HCT116 (cell line): ENCODE data around the gene GLOD5. TPM values are rescaled to one million over a fixed set of nuclear protein-coding genes. Genes with fewer than 3 reads are reported as not detected.

Experiments used
- ATAC-seq: fragments of 200-7000 bp; cut with Tn5 transposase; 2 replicates; pipeline ENCODE4 v1.9.1; 2020; ENCODE audit warnings: mild to moderate bottlenecking, moderate library complexity
- BruUV-seq: library from RNA; stranded (reverse); fragments of 400-500 nt; replicated peaks from 2 replicates; lab custom pipeline; 2021; lab: Mats Ljungman, UMichigan
- CTCF ChIA-PET: fragments of 300-600 bp; sonication (Branson Sonifier 250); formaldehyde crosslinking; loops from one replicate; lab custom pipeline; 2021; ENCODE audit warnings: antibody characterized with exemption; lab: Charles Lee
- POLR2A ChIA-PET: fragments of 300-600, 350-600 bp; sonication (Branson Sonifier 250); formaldehyde crosslinking; loops from one replicate; lab custom pipeline; 2021; ENCODE audit warnings: antibody characterized with exemption; lab: Charles Lee
- RAD21 ChIA-PET, 2 experiments: fragments of 300-600 bp; sonication (Branson Sonifier 250); formaldehyde crosslinking; loops; one replicate each; lab custom pipeline; 2023; ENCODE audit warnings: low total read pairs in 2 of 2; ENCODE audit not compliant: uncharacterized antibody in 2 of 2, unreplicated experiment in 2 of 2, low non-redundant PET in 1 of 2; lab: Charles Lee
- DNase-seq: peaks from one replicate; pipeline ENCODE4 v3.0.0-alpha.2; 2010; ENCODE audit warnings: low read depth, low spot score
- H2AFZ ChIP-seq: fragments of 200-600 bp; shearing (Covaris generic), sonication (generic); 2 replicates; pipeline ENCODE4 v1.6.1; 2017; ENCODE audit warnings: low read depth, mixed run types, mixed read lengths, antibody characterized with exemption, low read length; ENCODE audit not compliant: poor library complexity, severe bottlenecking
- H3K27ac ChIP-seq: 2 replicates; pipeline ENCODE4 v1.5.1; 2012; ENCODE audit warnings: low read depth, low read length
- H3K27me3 ChIP-seq: fragments of 200-600 bp; sonication (generic); 2 replicates; pipeline ENCODE4 v1.6.1; 2016; ENCODE audit warnings: mixed run types, low read length, mixed read lengths; ENCODE audit not compliant: insufficient read depth
- H3K36me3 ChIP-seq, 2 experiments: fragments of 200-500 bp in 1 of 2; fragments of 200-600 bp in 1 of 2; sonication (Bioruptor generic) in 1 of 2; sonication (generic) in 1 of 2; 2 replicates each; pipeline versions ENCODE4 v1.5.1 to v1.6.1; 2014 to 2016; ENCODE audit warnings: low read length in 2 of 2, inconsistent platforms in 1 of 2, mixed read lengths in 1 of 2, mixed run types in 1 of 2; ENCODE audit not compliant: insufficient read depth in 2 of 2, control insufficient read depth in 1 of 2
- H3K4me1 ChIP-seq, 2 experiments: fragments of 200-600 bp in 1 of 2; sonication (generic) in 1 of 2; 2 replicates each; pipeline versions ENCODE4 v1.5.1 to v1.6.1; 2012 to 2017; ENCODE audit warnings: low read length in 2 of 2, inconsistent platforms in 1 of 2, mild to moderate bottlenecking in 1 of 2, mixed read lengths in 1 of 2, mixed run types in 1 of 2, moderate library complexity in 1 of 2; ENCODE audit not compliant: insufficient read depth in 2 of 2, control insufficient read depth in 1 of 2
- H3K4me2 ChIP-seq: fragments of 200-600 bp; sonication (generic); 2 replicates; pipeline ENCODE4 v1.6.1; 2017; ENCODE audit warnings: mixed run types, low read length, mixed read lengths
- H3K4me3 ChIP-seq, 2 experiments: fragments of 200-600 bp in 1 of 2; sonication (generic) in 1 of 2; replicated peaks in 1 of 2; 2 replicates each; pipeline ENCODE4 v1.5.1; 2011 to 2016; ENCODE audit warnings: low read length in 2 of 2, control low read depth in 1 of 2, low read depth in 1 of 2, mild to moderate bottlenecking in 1 of 2, mixed read lengths in 1 of 2, mixed run types in 1 of 2
- H3K79me2 ChIP-seq: fragments of 200-600 bp; sonication (generic); 2 replicates; pipeline ENCODE4 v1.6.1; 2017; ENCODE audit warnings: mild to moderate bottlenecking, mixed run types, low read length, moderate library complexity, mixed read lengths; ENCODE audit not compliant: insufficient read depth
- H3K9ac ChIP-seq: fragments of 200-600 bp; sonication (generic); 2 replicates; pipeline ENCODE4 v1.6.1; 2016; ENCODE audit warnings: low read length, mixed read lengths
- H3K9me2 ChIP-seq: fragments of 200-600 bp; sonication (generic), shearing (Covaris generic); 2 replicates; pipeline ENCODE4 v1.6.1; 2017; ENCODE audit warnings: mixed run types, mild to moderate bottlenecking, moderate library complexity; ENCODE audit not compliant: insufficient read depth
- H3K9me3 ChIP-seq, 2 experiments: fragments of 200-500 bp in 1 of 2; fragments of 200-600 bp in 1 of 2; sonication (Bioruptor generic) in 1 of 2; sonication (generic) in 1 of 2; 2 replicates each; pipeline ENCODE4 v1.6.1; 2014 to 2017; ENCODE audit warnings: low read length in 2 of 2, mixed read lengths in 2 of 2, inconsistent platforms in 1 of 2, low read depth in 1 of 2, mild to moderate bottlenecking in 1 of 2, mixed run types in 1 of 2, moderate library complexity in 1 of 2; ENCODE audit not compliant: control insufficient read depth in 1 of 2, insufficient read depth in 1 of 2
- H4K20me1 ChIP-seq: fragments of 200-600 bp; sonication (generic), shearing (Covaris generic); 2 replicates; pipeline ENCODE4 v1.6.1; 2017; ENCODE audit warnings: mixed run types, mild to moderate bottlenecking, moderate library complexity; ENCODE audit not compliant: insufficient read depth
- CBX3 ChIP-seq: IDR thresholded peaks from 2 replicates; pipeline ENCODE4 v1.6.1; 2012; ENCODE audit warnings: low read depth
- CEBPB ChIP-seq: IDR thresholded peaks from 2 replicates; pipeline ENCODE4 v1.6.1; 2012; ENCODE audit warnings: low read depth
- EGR1 ChIP-seq: IDR thresholded peaks from 2 replicates; pipeline ENCODE4 v1.6.1; 2012; ENCODE audit warnings: low read depth
- ELF1 ChIP-seq: IDR thresholded peaks from 2 replicates; pipeline ENCODE4 v1.6.1; 2012; ENCODE audit warnings: low read depth, borderline replicate concordance
- EZH2 ChIP-seq: fragments of 200-600 bp; sonication (generic); IDR thresholded peaks from 2 replicates; pipeline ENCODE4 v1.6.1; 2017; ENCODE audit warnings: antibody characterized with exemption, mixed run types
- FOSL1 ChIP-seq: IDR thresholded peaks from 2 replicates; pipeline ENCODE4 v1.6.1; 2012; ENCODE audit warnings: low read depth
- POLR2A ChIP-seq: IDR thresholded peaks from 2 replicates; pipeline ENCODE4 v1.7.0; 2011; ENCODE audit warnings: borderline replicate concordance; ENCODE audit not compliant: insufficient read depth, insufficient read length; ENCODE audit errors: extremely low read depth
- POLR2AphosphoS5 ChIP-seq: IDR thresholded peaks from 2 replicates; pipeline ENCODE4 v1.6.1; 2011; ENCODE audit warnings: mild to moderate bottlenecking, low read depth, low read length, moderate library complexity
- RAD21 ChIP-seq: IDR thresholded peaks from 2 replicates; pipeline ENCODE4 v1.6.1; 2012; ENCODE audit warnings: low read depth, mild to moderate bottlenecking
- SIN3A ChIP-seq: IDR thresholded peaks from 2 replicates; pipeline ENCODE4 v1.6.1; 2012; ENCODE audit warnings: low read depth
- SP1 ChIP-seq: IDR thresholded peaks from 2 replicates; pipeline ENCODE4 v1.6.1; 2012; ENCODE audit warnings: low read depth
- SRF ChIP-seq: IDR thresholded peaks from 2 replicates; pipeline ENCODE4 v1.6.1; 2012; ENCODE audit warnings: low read depth
- TCF7L2 ChIP-seq: IDR thresholded peaks from 2 replicates; pipeline ENCODE4 v1.7.0; 2011; ENCODE audit warnings: borderline replicate concordance, inconsistent platforms; ENCODE audit not compliant: insufficient read depth, insufficient read length; ENCODE audit errors: extremely low read depth
- YY1 ChIP-seq: IDR thresholded peaks from 2 replicates; pipeline ENCODE4 v1.6.1; 2011; ENCODE audit warnings: low read length, low read depth, moderate library complexity, mild to moderate bottlenecking; ENCODE audit not compliant: insufficient replicate concordance; ENCODE audit errors: extremely low read depth
- ZFX ChIP-seq: fragments of 450-650 bp; IDR thresholded peaks from 2 replicates; pipeline ENCODE4 v1.6.1; 2017
- ZNF274 ChIP-seq: fragments of 200-500 bp; sonication (Bioruptor generic); IDR thresholded peaks from 2 replicates; pipeline ENCODE4 v1.6.1; 2014; ENCODE audit warnings: mild to moderate bottlenecking, low read depth, low read length, inconsistent platforms
- intact Hi-C: fragments of 100-400 bp; cut with micrococcal nuclease; formaldehyde crosslinking; loops from 2 replicates; pipeline ENCODE4 v1.10.0; 2022
- total RNA-seq: library from RNA; stranded (reverse); gene quantifications from one replicate; pipeline ENCODE4 v1.2.1, GENCODE V29; 2021; ENCODE audit not compliant: unreplicated experiment
- TF ChIP-seq, protein P1 (sequence below): IDR thresholded peaks from 2 replicates; pipeline ENCODE4 v1.6.1; 2012
- TF ChIP-seq, protein P2 (sequence below), 3 experiments: fragments of 200-600 bp in 1 of 3; sonication (generic) in 1 of 3; IDR thresholded peaks in 2 of 3; conservative IDR thresholded peaks in 1 of 3; 2 replicates each; pipeline ENCODE4 v1.5.1; 2012 to 2017; ENCODE audit warnings: low read depth in 2 of 3, low read length in 2 of 3, antibody characterized with exemption in 1 of 3, borderline replicate concordance in 1 of 3, control low read depth in 1 of 3, mild to moderate bottlenecking in 1 of 3, mixed read lengths in 1 of 3, mixed run types in 1 of 3, moderate library complexity in 1 of 3; ENCODE audit not compliant: insufficient read depth in 1 of 3
- TF ChIP-seq, protein P3 (sequence below): IDR thresholded peaks from 2 replicates; pipeline ENCODE4 v1.6.1; 2012; ENCODE audit warnings: low read depth
- TF ChIP-seq, protein P4 (sequence below): IDR thresholded peaks from 2 replicates; pipeline ENCODE4 v1.6.1; 2012

The GLOD5 gene
- total RNA-seq, 1 experiment from 2014 or later: not detected

DNA sequence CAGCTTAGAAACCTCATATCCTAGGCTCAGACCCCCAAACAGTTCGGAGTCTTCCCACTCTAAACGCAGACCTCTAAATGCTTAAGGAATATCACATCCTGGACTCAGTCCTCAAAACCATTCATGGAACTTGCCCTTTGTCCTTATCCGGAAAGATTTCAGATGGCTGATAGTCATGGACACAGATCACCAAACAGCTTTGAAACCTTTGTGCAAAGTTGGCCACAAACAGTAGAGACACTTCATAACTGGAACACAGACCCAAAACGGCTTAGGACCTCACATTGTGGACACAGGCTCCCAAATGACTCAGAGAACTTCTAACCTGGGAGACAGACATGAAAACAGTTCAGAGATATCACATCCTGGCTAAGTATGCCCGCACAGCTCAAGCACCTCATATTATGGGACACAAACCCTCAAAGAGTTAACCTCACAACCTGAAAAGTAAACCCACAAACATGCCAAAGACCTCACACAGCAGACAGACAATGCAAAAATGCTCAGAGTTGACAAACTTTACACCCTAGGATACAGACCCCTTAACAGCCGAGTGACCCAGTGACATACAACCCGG lies 49.5 kb upstream of the GLOD5 start:
- no peak for DNase-seq
- POLR2A ChIA-PET: no interaction called here
- Histone ChIP-seq H3K27ac (no peak overlapping the region), H3K9me3 (no peaks in the 10 kb centered on the region), H2AFZ (no peak overlapping the region), H3K9me2 (no peaks in the 10 kb centered on the region), H3K27me3 (no peaks in the 10 kb centered on the region), H3K36me3 (0 out of 4 replicates have a peak, but pooled peaks cover 0 to 3% of the 10 kb centered on the region in 2 experiments), H3K9ac (no peak overlapping the region), H3K4me1 (no peaks in the 10 kb centered on the region), H3K4me2 (no peak overlapping the region)
- intact Hi-C loops: no loop called here
- no peak for ATAC-seq
- no TSS peak for BruUV-seq
- TF ChIP-seq, protein P1, sequence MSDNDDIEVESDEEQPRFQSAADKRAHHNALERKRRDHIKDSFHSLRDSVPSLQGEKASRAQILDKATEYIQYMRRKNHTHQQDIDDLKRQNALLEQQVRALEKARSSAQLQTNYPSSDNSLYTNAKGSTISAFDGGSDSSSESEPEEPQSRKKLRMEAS: no peak
- TF ChIP-seq CBX3: no peak
- no peak for TF ChIP-seq EGR1
- no peak for TF ChIP-seq ZFX
- TF ChIP-seq, protein P2, sequence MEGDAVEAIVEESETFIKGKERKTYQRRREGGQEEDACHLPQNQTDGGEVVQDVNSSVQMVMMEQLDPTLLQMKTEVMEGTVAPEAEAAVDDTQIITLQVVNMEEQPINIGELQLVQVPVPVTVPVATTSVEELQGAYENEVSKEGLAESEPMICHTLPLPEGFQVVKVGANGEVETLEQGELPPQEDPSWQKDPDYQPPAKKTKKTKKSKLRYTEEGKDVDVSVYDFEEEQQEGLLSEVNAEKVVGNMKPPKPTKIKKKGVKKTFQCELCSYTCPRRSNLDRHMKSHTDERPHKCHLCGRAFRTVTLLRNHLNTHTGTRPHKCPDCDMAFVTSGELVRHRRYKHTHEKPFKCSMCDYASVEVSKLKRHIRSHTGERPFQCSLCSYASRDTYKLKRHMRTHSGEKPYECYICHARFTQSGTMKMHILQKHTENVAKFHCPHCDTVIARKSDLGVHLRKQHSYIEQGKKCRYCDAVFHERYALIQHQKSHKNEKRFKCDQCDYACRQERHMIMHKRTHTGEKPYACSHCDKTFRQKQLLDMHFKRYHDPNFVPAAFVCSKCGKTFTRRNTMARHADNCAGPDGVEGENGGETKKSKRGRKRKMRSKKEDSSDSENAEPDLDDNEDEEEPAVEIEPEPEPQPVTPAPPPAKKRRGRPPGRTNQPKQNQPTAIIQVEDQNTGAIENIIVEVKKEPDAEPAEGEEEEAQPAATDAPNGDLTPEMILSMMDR (IDR thresholded peaks at IDR 0.05 in 2 of 3, conservative IDR thresholded peaks at IDR 0.05 in 1 of 3; ENCODE audit: borderline replicate concordance in 1 of 3, insufficient read depth in 1 of 3, low read depth in 2 of 3, low read length in 2 of 3): no peak
- TF ChIP-seq ELF1: no peak
- no peak for TF ChIP-seq EZH2
- no peak for TF ChIP-seq ZNF274
- TF ChIP-seq CEBPB: no peak
- TF ChIP-seq, protein P3, sequence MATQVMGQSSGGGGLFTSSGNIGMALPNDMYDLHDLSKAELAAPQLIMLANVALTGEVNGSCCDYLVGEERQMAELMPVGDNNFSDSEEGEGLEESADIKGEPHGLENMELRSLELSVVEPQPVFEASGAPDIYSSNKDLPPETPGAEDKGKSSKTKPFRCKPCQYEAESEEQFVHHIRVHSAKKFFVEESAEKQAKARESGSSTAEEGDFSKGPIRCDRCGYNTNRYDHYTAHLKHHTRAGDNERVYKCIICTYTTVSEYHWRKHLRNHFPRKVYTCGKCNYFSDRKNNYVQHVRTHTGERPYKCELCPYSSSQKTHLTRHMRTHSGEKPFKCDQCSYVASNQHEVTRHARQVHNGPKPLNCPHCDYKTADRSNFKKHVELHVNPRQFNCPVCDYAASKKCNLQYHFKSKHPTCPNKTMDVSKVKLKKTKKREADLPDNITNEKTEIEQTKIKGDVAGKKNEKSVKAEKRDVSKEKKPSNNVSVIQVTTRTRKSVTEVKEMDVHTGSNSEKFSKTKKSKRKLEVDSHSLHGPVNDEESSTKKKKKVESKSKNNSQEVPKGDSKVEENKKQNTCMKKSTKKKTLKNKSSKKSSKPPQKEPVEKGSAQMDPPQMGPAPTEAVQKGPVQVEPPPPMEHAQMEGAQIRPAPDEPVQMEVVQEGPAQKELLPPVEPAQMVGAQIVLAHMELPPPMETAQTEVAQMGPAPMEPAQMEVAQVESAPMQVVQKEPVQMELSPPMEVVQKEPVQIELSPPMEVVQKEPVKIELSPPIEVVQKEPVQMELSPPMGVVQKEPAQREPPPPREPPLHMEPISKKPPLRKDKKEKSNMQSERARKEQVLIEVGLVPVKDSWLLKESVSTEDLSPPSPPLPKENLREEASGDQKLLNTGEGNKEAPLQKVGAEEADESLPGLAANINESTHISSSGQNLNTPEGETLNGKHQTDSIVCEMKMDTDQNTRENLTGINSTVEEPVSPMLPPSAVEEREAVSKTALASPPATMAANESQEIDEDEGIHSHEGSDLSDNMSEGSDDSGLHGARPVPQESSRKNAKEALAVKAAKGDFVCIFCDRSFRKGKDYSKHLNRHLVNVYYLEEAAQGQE: no peak
- no peak for TF ChIP-seq SP1
- TF ChIP-seq, protein P4, sequence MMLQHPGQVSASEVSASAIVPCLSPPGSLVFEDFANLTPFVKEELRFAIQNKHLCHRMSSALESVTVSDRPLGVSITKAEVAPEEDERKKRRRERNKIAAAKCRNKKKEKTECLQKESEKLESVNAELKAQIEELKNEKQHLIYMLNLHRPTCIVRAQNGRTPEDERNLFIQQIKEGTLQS: no peak
- TF ChIP-seq RAD21: no peak
- TF ChIP-seq POLR2AphosphoS5: no peak
- TF ChIP-seq POLR2A: no peak
- no peak for TF ChIP-seq YY1
- TF ChIP-seq SIN3A: no peak
- TF ChIP-seq SRF: no peak
- TF ChIP-seq FOSL1: no peak
- TF ChIP-seq TCF7L2: no peak
- TF ChIP-seq, all 23 proteins: peak for 0
- no peaks in the 10 kb centered on the region for H4K20me1 ChIP-seq
- RAD21 ChIA-PET: no interaction called here
- H3K79me2 ChIP-seq: no peaks in the 10 kb centered on the region
- CTCF ChIA-PET: no interaction called here
- no peak overlapping the region for H3K4me3 ChIP-seq
